Ascending aorta (tissue), 2 donors: Measurements from ENCODE around the gene IL32. TPM values are rescaled to one million over a fixed set of nuclear protein-coding genes. Genes with fewer than 3 reads are reported as not detected.

Source experiments
- DNase-seq, 2 donors: peaks; one replicate each; pipeline ENCODE4 v3.0.0-alpha.2; 2019; ENCODE audit warnings: low spot score in 2 of 2
- H3K27ac ChIP-seq, 2 donors: fragments of 200-600 bp; sonication (generic); one replicate each; pipeline ENCODE4 v1.5.1; 2016 to 2017; ENCODE audit warnings: mild to moderate bottlenecking in 1 of 2
- H3K27me3 ChIP-seq: fragments of 200-600 bp; sonication (generic); one replicate; pipeline ENCODE4 v1.5.1; 2017
- H3K36me3 ChIP-seq, 2 donors: fragments of 200-600 bp; sonication (generic); one replicate each; pipeline ENCODE4 v1.5.1; 2016
- H3K4me1 ChIP-seq, 2 donors: fragments of 200-600 bp; sonication (generic); one replicate each; pipeline ENCODE4 v1.5.1; 2016 to 2017; ENCODE audit warnings: mild to moderate bottlenecking in 1 of 2
- H3K4me3 ChIP-seq, 2 donors: fragments of 200-600 bp; sonication (generic); one replicate each; pipeline ENCODE4 v1.5.1; 2016 to 2017; ENCODE audit warnings: mild to moderate bottlenecking in 1 of 2
- H3K9me3 ChIP-seq, 2 donors: fragments of 200-600 bp; sonication (generic); one replicate each; pipeline ENCODE4 v1.5.1; 2016
- CTCF ChIP-seq, 3 experiments: fragments of 200-600 bp in 2 of 3; fragments of 450-650 bp in 1 of 3; sonication (generic) in 2 of 3; IDR thresholded peaks; one replicate each; pipeline ENCODE4 v1.5.1; 2016 to 2019; ENCODE audit warnings: antibody characterized with exemption in 3 of 3, mild to moderate bottlenecking in 1 of 3, moderate library complexity in 1 of 3
- intact Hi-C: fragments of 100-400 bp; cut with DNase I; formaldehyde crosslinking; loops from one replicate; pipeline ENCODE4 v1.15.1; 2023
- total RNA-seq: library from RNA; depleted of rRNA; stranded (reverse); fragments of >200 nt; gene quantifications from one replicate; pipeline ENCODE4 v1.1.0, GENCODE V29; 2016

Gene IL32
- total RNA-seq, 1 donor from 2014 or later: 139 TPM

- H3K27me3 ChIP-seq: no peaks in the 10 kb centered on the region
- no peak for TF ChIP-seq CTCF (IDR thresholded peaks at IDR 0.05)
- no peak overlapping the region for H3K27ac ChIP-seq
- no peaks in the 10 kb centered on the region for H3K36me3 ChIP-seq
- H3K4me1 ChIP-seq: peaks cover 5 to 12% of the 10 kb centered on the region in 2 donors
- intact Hi-C loops: no loop called here
- no peak for DNase-seq
- no peak overlapping the region for H3K4me3 ChIP-seq
- H3K9me3 ChIP-seq: no peaks in the 10 kb centered on the region
Measured at GRCh38 chr16:3056336-3057180, 8.9 kb upstream of the IL32 start.

DNA sequence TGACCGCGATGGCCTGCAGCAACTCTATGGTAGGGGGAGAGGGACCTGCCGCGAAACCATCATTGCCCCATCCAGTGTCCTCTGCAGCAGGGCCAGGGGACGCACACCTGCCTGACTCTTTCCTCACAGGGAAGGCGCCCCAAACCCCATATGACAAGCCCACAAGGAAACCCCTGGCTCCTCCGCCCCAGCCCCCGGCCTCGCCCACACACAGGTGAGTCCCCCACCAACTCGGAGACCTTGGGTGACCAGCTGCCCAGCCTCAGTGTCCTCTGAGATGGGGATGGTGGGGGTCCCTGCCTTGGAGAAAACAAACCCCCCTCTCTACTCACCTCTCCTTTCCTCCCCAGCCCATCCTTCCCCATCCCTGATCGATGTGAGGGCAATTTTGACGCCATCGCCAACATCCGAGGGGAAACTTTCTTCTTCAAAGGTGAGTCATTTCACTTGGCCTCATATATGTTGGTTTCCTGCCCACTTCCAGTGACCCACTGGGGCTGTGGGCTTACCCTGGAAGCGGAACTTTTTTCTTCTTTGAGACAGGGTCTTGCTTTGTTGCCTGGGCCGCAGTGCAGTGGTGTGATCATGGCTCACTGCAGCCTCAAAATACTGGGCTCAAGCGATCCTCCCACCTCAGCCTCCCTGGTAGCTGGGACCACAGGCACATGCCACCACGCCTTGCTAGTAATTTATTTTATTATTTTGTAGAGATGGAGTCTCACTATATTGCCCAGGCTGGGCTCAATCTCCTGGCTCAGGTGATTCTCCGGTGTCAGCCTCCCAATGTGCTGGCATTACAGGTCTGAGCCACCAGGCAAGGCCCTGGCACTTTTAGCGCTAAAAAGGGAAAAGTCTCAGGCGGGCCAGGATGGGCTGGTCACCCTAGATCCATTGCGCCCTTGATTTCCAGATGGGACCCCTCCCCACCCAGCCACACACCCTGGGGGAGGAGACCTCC, 8.0 kb upstream of the IL32 start:
- no peak for TF ChIP-seq CTCF (IDR thresholded peaks at IDR 0.05)
- no peak for DNase-seq
- Histone ChIP-seq H3K36me3 (no peaks in the 10 kb centered on the region), H3K27me3 (no peaks in the 10 kb centered on the region), H3K9me3 (no peaks in the 10 kb centered on the region), H3K27ac (no peak overlapping the region), H3K4me1 (peaks cover 5 to 12% of the 10 kb centered on the region in 2 donors), H3K4me3 (peak overlapping the region in 1 of 2 donors; percentile 76)
- intact Hi-C loops: loop anchor here (2.0 kb wide), 3 partner anchors 29 to 77 kb away; partner anchors contain the start of gene ZNF213

GRCh38 chr16:3058139-3059030, 7.1 kb upstream of the IL32 start:
- peak overlapping the region in 1 of 2 donors; percentile 42 for H3K27ac ChIP-seq
- no peak for TF ChIP-seq CTCF (IDR thresholded peaks at IDR 0.05)

DNA sequence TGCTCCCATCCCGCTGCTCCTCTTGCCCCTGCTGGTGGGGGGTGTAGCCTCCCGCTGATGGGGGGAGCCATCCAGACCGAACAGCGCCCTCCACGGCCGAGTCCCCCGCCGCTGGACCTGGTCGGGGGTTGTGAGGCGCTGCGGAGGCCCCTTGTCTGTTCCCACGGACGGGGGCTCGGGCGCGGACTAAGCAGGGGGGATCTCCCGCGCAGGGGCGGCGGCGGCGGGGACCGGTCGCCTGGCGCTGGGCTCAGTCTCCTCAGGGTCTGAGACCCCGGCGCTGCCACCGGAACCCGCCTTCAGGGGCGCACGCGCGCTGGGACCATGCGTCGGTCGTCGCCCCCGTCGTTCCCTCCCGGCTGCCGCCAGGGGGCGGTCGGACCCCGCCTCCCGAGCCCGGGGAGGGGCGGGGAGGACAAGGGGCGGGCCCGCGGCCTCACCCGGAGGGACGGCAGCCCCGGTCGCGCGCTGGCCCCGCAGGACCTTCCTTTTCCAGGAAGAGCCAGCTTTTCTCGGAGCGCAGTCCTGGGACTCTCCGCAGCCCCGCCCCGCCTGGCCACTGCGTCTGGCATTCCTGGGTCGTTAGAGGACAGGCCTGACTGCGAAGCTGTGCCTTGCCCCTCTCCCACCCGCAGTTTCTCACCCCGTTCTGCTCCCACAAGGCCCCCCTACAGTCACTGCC, 6.3 kb upstream of the IL32 start:
- peak overlapping the region; percentile 12 to 42 for H3K27ac ChIP-seq
- DNase-seq: peak; percentile 39 to 92

More at GRCh38 chr16:3058139-3059030, 7.1 kb upstream of the IL32 start:
- Histone ChIP-seq H3K36me3 (no peaks in the 10 kb centered on the region), H3K9me3 (no peaks in the 10 kb centered on the region), H3K4me3 (peak overlapping the region; percentile 72 to 76), H3K27me3 (no peaks in the 10 kb centered on the region), H3K4me1 (peaks cover 5 to 12% of the 10 kb centered on the region in 2 donors)
- intact Hi-C loops: loop anchor here (1.0 to 2.0 kb wide), 6 partner anchors 30 to 108 kb away; partner anchors contain the start of gene ZNF213
- peak in 1 of 2 donors; percentile 75 for DNase-seq

More for the DNA sequence above, 6.3 kb upstream of the IL32 start:
- intact Hi-C loops: loop anchor here (1.0 to 2.0 kb wide), 6 partner anchors 30 to 107 kb away; partner anchors contain the start of gene ZNF213
- Histone ChIP-seq H3K9me3 (no peaks in the 10 kb centered on the region), H3K4me1 (peaks cover 5 to 12% of the 10 kb centered on the region in 2 donors), H3K27me3 (no peaks in the 10 kb centered on the region), H3K4me3 (peak overlapping the region; percentile 72 to 76), H3K36me3 (no peaks in the 10 kb centered on the region)
- TF ChIP-seq CTCF (IDR thresholded peaks at IDR 0.05): peak; percentile 77 to 98 (median 86)
